ENCODE data around the gene PTGFRN.
"Not testable (repeated sequence)": the region's sequence is repeated elsewhere in the genome, so short reads cannot be mapped to it uniquely, and the experiment has no call there.

PTGFRN gene

DNA sequence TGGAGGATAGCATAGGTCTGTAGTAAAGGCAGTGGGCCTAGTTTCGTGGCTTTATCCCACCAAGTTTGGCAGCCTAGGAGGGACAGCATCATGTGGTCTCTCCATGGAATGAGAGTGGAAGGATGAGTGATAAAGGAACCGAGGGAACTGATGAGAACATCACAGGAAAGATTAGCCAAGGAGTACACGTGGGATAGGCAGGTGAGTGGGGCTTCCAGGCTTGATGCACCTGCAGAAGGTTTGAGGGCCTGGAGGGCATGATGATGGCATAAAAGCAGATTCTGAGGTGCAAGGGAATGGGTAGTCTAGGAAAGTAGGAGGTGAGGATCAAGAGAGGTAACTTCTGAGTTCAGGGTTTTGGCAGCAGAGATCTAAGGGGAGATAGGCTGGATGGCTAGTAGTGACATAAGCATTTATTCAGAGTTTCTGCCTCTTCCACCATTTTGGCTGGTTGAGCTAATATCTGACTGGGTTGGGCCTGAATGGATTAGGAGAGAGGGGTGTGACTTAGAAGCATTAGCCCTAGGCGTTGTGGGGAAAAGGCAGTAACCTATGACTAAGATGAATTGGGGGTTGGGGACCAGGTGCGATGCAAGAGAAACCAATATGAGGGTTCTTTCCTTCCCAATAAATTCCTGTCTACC is 9.1 kb downstream of the PTGFRN start:
- FAIRE-seq: no peak

DNA sequence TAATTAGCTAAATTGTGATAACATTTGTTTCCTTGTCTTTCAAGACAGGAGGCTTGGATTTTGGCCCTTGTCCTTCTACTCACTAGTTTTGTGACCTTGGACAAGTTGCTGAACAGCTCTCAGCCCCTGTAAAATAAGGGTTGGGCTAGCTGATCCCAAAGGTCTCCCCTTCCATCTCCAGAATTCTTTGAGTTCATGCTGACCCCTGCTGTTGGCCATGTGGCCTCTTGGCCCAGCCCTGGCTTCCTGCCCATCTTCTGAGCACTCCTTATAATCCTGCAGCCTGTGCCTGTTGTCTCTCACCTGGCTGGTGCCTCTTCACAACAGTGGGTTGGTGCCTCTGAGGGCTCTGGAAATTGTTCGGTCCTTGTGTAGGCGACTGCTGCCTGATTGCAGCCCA is 10.1 kb downstream of the PTGFRN start:
- FAIRE-seq: no peak

DNA sequence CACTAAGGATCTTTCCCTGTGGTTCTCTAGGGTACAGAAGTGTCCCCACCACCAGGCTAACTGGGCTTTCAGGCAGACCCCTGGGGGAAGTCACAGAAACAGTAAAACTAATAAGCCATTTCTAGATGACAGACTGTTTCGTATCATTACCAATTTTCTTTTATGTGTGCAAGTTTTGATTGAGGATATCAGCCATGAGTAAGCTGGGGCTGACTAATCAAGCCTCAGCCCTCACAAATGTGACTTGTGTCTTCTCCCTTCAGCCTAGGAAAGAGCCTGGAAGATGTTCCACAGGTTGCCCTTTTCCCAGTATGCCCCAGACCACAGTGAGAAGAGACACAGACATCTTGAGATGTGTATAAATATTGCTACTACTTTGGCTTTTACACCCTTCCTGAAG is 10.5 kb downstream of the PTGFRN start:
- no peak for FAIRE-seq

DNA sequence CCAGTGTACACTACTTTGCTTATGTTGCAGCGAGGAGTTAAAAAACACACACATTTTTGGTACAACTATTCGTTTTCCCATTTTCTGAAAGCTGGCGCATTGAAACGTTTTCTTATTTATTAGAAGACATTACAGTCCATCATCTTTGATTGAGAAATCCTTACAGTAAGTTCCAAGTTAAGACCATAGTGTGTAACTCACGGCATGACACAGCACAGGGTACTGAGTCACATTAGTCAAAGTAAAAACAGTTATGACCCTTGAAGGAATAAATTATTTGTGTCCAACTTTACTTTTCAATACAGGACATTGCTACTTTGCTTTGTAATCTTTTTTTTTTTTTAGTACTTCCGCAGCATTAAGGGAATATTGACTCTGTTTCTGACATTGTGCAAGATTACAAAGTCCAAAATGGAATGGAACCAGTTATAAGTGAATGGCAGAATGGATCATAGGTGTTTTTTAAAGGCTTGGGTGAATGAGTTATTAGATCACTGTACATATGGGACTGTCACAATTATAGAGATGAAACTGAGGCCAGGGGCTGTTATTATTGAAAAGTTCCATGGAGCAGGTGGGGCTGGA is 11.7 kb downstream of the PTGFRN start:
- FAIRE-seq: no peak

DNA sequence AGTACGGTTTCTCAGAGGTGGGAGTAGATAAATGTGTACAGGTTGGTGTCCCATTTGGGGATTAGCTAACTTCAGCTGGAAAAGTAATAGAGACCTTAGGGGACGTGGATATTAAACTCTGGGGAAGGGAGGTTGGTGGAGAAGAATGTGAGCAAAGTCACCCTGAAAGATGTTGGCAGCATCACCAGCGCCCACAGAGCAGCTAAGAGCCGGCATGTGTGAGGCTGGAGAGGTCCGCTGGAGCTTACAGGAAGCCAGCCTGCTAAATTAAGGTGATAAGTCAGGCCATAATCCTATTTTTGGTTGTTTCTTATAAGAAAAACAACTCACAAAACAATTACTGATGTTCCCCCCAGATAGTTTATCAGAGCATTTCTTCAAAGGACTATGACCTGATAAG is 12.2 kb downstream of the PTGFRN start:
- FAIRE-seq: no peak

DNA sequence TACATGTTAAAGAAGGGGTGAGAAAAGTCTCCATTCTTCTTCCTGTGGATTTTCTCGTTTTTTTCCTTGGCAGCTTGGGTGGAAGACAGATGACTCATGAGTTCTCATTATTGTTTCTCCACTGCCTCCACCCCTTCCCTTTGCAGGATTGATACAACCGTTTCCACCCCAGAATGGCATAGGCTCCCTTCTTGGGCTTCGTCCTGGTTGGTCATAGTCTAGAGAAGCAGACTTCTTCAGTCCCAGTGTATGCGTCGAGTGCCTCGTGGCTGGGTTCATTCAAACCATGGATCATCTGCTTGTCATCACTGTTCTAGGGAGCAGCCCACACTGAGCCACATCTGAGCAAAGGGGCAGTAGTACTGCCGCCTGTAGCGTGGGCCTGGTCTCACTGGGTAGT is 13.7 kb downstream of the PTGFRN start:
- FAIRE-seq: no peak

DNA sequence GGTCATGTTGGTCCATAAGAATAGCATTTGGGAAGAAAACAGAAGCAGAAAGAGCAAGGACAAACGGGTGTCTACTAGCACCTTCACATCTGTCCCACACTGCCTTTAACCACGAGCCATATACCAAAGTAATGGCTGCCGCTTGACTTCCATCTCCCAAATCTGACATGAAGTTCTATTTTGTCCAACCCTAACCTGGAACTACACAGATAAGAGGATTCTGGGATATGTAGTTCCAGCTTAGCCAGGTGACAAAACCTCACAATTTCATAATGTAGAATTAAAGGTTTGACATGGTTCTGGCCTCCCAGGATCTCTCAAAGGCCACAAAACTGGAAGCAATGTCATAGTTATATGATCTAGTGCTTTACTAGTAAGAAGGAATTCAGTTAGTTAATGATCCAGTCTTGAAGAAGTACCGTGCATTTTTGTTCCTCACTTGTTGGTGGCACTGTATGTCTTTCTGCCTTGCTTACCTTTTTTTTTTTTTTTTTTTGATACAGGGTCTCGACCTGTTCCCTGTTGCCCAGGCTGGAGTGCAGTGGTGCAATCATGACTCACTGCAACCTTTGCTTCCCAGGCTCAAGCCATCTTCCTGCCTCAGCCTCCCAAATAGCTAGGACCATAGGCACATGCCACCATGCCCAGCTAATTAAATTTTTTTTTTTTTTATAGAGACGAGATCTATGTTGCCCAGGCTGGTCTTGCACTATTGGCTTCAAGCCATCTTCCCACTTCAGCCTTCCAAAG is 17.5 kb downstream of the PTGFRN start:
- no peak for FAIRE-seq

DNA sequence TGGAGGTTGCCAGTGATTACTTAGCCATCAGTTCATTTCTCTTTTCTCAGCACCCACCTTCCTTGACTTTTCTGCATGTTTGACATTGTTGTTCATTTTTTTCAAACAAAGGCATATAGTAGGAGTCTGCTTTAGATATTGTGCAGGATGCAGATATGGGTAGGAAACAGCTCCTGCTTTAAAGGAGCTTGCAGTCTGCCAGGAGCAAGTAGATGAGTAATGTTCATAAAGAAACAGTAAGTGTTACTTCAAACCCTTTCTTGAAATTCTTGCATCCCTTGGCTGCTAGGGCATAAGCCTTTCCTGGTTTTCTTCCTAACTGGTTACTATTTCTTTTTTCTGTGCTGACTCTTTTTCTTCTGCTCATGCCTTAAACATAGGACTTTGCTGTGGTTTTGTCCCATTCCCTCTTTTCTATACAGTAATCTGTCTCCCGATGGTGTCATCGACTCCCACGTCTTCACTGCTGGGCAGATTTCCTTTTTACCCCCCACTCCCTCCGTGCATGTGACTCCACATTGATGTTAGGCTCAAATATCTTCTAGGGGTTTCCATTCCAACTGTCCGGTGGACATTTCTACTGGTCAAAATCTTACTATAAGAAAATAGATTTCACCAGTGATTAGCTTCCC is 20.4 kb downstream of the PTGFRN start:
- no peak for FAIRE-seq

DNA sequence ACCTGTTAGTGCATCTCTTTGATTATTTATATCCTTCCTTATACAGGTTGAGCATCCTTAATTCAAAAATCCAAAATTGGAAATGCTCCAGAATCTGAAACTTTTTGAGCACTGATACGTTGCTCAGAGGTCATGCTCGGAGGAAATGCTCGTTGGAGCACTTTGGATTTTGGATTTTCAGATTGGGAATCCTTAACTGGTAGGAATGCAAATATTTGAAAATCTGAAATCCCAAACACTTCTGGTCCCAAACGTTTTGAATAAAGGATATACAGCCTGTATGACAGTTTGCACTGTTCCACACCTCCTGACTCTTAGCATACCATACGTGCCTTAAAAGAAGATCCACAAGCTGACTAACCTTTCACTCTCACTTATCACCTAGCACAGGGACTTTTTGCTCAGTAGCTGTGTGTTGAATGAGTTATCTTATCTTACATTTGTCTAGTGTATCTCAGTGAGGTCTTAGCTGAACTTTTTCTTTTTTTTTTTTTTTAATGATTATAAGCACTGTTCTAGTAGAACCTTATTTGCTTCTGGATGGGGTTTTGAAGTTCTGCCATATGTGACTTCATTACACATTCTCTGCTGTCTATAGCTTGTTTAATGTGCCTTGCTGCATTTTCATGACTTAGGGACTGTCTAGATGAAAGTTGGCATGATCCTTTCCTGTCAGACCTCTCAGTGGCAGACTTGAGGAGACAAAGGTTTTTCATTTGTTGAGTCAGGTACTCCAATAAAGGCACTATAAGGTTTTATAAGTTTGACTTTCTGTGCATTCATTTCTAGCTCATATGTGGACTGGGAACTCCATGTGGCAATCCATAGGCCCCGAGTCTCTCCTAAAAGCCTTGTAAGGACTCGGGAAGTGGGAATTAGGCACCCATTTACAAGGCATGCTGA is 21.6 kb downstream of the PTGFRN start:
- FAIRE-seq: no peak

DNA sequence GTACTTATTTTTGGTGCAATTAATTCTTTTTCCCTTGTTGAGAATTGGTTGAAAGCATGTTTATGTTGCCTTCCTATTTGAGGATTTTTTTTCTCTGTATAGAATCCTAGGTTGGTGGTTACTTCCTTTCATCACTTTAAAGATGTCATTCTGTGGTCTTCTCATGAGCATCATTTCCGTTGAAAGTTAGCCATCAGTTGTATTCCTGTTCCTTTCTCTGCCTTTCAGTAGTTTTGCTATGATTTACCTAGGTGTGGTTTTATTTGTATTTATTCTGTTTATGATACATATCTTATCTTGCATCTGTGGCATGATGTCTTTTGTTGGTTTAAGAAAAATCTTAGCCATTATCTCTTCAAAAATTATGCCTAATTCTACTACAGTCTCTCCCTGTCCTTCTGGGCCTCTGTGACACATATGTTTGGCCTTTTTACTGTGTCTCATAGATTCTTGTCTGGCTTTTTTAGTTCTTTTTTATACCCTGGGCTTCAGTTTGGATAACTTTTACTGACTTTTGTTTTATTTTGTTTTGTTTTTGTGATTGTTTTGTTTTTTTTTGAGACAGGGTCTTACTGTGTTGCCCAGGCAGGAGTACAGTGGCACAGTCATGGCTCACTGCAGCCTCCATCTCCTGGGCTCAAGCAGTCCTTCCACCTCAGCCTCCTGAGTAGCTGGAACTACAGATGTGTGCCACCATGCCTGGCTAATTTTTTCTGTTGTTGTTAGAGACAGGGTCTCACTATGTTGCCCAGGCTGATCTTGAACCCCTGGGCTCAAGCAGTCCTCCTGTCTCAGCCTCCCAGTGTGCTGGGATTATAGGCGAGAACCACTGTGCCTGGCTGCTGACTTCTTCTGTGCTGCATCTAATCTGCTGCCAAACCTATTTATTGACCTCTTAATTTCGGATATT is 24.1 kb downstream of the PTGFRN start:
- no peak for FAIRE-seq

DNA sequence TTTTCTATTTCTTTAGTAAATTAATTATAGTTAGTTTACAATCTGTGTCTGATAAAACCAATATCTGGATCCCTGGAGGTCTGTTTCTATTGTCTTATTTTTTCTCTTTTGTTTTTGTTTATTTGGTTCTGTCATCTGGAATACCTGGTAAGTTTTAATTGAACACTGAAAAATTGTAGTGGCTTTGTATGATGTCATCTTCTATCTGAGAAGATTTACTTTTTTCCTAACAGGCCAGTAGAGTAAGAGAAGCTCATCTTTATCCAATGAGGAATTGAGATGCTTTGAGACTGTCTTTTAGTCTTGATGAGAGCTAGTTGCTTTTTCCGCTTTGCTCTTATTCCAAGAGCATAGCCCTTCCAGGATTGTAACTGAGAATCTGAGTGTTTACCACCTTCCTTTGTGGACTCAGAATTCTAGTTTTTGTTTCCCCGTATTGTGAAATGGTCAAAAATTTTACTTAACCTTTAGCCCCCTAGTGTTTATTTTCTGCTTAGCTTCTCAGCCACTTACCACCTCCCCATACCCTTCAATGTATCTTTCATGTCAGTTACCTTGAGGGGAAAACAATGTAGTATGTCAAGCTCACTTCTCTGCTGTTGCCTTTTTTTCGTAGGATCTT is 25.0 kb downstream of the PTGFRN start:
- no peak for FAIRE-seq

DNA sequence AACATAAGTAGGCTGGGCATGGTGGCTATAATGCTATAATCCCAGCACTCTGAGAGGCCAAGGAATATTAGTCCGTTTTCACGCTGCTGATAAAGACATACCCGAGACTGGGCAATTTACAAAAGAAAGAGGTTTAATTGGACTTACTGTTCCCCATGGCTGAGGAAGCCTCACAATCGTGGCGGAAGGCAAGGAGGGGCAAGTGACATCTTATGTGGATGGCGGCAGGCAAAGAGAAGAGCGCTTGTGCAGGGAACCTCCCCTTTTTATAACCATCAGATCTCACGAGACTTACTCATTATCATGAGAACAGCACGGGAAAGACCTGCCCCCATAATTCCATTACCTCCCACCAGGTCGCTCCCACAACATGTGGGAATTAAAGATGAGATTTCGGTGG is 28.5 kb downstream of the PTGFRN start:
- FAIRE-seq: no peak

DNA sequence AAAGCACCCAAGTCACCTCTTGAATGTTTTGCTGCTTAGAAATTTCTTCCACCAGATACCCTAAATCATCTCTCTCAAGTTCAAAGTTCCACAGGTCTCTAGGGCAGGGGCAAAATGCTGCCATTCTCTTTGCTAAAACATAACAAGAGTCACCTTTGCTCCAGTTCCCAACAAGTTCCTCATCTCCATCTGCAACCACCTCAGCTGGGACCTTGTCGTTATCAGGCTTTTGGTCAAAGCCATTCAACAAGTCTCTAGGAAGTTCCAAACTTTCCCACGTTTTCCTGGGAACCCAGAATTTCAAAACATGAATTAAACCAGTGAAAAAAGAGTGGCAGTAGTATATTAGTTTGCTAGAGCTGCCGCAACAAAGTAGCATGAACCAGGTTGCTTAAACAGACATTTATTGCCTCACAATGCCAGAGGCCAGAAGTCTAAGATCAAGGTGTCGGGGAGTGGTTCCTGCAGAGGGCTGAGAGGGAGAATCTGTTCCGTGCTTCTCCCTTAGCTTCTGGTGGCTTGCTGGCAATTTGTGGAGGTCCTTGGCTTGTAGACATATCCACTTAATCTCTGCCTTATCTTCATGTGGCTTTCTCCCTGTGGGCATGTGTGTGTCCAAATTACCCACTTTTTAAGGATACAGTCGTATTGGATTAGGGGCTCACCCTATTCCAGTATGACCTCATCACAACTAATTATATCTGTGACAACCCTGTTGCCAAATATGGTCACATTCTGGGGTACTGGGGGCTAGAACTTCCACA is 30.2 kb downstream of the PTGFRN start:
- FAIRE-seq: not testable (repeated sequence)

DNA sequence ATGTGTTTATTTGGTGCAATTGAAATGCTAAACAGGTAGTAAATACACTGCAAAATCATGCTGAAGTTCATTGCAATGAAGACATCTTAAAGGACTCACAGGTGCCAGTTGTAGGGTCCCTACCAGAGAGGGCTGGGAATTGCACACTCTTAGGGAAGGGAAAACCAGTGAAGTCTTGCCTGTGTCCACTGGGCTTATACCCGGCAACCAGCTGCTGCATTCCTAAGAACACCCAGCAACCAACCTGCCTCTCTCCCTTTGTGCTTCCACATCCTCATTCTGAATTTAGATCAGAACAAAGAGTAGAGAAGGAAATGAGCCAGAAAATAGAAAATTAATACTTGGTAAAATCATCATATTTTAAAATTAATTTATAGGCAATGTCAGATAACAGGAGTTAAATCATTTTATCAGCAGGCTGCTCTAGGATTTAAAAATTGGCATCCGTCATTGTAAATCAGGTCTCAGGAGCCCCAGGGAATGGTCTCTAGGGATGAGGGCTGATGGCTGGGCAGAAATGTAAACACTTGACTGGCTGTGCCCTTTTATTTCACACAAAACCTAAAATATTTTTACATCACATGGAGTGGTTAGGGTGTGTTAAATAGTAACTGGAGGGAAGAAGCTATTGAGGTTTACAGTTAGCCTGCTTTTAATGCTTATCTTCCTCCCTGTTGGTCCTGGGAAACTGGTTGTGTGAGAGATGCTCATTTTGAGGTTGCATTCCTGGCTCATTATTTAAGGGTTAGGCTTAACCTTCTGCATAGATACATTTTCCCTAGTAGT is 31.3 kb downstream of the PTGFRN start:
- FAIRE-seq: no peak

DNA sequence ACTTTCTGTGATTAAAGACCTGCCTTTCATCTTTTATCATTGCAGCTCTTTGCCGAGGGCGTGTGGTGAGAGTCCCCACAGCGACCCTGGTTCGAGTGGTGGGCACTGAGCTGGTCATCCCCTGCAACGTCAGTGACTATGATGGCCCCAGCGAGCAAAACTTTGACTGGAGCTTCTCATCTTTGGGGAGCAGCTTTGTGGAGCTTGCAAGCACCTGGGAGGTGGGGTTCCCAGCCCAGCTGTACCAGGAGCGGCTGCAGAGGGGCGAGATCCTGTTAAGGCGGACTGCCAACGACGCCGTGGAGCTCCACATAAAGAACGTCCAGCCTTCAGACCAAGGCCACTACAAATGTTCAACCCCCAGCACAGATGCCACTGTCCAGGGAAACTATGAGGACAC is 32.0 kb downstream of the PTGFRN start:
- FAIRE-seq: no peak

DNA sequence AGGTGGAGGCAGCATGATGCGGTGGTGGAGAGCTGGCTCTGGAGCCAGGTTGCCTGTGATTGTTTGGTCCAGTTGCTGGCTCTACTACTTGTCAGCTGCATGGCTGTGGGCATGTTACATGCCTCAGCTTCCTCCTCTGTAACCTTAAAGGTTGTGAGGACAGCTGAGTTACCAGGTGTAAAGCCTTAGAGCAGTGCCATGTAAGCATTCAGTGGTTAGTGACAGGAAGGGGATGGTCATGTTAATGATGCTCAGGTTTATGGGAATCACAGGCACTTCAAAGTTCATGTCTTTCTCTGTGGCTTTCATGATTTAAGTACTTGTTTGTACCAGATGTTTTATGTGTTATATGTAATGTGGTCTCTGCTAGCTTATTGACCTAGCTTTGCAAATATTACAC is 32.6 kb downstream of the PTGFRN start:
- FAIRE-seq: no peak

DNA sequence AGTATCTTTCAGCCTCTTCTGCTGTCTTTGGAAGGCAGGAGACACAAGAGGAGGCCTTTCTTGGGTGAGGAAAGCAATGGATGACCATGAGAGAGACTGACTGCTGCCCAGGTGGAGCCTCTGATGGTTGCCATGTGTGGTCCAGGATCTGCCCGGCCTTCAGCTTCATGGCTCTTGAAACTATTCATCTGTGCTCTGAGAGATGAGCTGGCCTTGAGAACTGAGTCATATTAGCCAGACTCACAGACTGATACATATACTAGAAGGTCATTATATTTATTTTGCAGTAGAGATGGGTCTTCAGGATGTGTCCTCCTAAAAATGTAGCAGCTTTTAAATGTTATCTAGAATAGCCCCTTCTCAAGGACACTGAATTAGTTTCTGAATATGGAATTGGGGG is 33.7 kb downstream of the PTGFRN start:
- FAIRE-seq: no peak

DNA sequence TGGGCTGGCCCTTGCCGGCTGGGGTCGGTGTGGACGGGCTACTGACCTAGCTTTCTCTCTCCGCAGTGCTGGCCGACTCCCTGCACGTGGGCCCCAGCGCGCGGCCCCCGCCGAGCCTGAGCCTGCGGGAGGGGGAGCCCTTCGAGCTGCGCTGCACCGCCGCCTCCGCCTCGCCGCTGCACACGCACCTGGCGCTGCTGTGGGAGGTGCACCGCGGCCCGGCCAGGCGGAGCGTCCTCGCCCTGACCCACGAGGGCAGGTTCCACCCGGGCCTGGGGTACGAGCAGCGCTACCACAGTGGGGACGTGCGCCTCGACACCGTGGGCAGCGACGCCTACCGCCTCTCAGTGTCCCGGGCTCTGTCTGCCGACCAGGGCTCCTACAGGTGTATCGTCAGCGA is 34.9 kb downstream of the PTGFRN start:
- no peak for FAIRE-seq

DNA sequence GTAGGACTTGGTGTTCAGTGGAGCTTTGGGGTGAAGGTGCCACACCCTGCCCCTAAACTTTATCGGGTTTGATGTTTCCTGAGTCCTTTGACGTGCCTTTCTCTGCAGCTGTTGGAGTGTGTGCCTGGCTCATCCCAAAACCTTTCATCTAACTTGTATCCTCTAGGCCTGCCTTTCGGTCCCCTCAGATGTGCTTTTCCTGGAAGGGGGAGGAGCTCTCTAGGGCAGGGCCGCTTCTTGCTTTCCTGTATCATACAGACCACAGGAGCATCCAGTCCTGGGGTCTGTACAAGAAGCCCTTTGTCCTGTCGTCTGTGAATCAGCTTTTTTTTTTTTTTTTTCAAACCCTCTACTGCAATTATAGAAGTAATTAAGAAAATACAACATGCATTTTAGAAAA is 35.7 kb downstream of the PTGFRN start:
- FAIRE-seq: no peak

DNA sequence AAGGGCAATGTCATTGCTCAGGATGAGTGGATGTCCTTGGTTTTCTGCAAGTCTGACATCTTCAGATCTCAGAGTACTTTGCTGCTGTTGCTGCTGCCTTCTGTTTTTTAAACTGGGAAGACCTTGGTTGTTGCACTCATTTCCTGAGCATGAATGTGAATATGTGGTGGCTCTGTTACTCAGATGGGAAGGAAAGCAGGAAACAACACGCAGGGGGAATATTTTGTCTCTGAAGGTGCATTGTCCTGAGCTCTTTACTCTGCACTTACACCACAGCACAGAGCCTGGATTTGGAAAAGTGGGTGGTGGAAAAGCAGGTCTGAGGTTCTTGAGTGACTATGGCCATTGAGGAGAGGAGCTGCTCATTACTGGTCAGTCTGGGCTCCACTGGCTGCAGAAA is 36.3 kb downstream of the PTGFRN start:
- no peak for FAIRE-seq
